Measurements from ENCODE around the gene DOCK1.
"Not testable (repeated sequence)": the region's sequence is repeated elsewhere in the genome, so short reads cannot be mapped to it uniquely, and the experiment has no call there.

The DOCK1 gene

DNA sequence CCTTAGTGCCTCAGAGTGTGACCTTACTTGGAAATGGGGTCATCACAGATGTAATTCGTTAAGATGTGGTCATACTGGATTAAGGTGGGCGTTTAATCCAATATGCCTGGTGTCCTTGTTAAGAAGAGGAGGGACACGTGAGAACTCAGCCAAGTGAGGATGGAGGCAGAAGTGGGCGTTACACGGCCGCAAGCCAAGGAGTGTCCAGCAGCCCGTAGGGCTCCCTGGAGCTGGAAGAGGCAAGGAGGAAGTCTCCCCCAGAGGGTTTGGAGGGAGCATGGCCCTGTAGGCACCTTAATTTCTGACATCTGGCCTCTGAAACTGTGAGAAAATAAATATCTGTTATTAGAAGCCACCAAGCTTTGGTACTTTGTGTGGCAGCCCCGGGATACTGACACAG is 21.3 kb downstream of the DOCK1 start:
- DNase-seq: no peak

DNA sequence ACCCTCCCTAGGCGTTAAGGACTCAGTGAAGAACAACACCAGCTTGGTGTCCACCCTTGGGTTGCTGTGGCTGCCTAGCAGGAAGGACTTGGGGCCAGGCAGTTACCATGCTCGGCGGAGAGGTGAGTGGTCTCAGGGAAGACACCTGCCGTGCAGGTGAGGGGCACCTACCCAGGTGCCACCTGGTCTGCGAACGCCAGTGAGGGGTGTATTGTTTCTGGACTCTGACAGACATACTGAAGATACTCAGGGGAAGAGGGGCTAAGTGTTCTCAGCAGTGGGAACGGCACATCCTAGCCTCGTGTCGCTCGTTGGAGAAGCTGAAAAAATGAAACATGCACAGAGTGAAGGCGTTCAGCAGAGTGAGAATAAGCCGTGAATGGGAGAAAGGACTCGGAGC is 22.6 kb downstream of the DOCK1 start:
- DNase-seq: no peak

- DNase-seq: no peak
These were observed 23.0 kb downstream of the DOCK1 start for GRCh38 chr10:126928274-126928673.

GRCh38 chr10:126929391-126929790 is 24.2 kb downstream of the DOCK1 start:
- no peak for DNase-seq

GRCh38 chr10:126930131-126930882 is 25.1 kb downstream of the DOCK1 start:
- DNase-seq: no peak

- DNase-seq: no peak
These were observed 25.8 kb downstream of the DOCK1 start for GRCh38 chr10:126930883-126931503.

DNA sequence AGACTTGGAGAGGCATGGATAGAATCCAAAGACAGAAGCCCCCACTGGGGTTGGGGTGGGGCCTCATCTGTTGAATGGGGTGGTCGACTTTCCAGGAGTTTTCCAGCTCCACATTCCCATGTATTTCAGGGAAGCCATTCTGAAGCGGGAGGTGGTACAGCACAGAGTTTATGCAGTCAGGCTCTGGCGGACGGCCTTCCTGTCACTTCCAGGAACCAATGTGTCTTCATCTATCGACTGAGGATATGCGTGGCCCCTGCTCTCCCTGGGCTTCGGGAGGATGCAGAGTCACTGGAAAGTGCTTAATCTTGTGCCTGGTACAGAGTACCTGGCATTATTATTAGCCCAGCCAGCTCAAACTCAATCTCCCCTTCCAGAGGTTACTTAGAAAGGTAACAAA is 26.3 kb downstream of the DOCK1 start:
- no peak for DNase-seq

GRCh38 chr10:126932516-126932915 is 27.3 kb downstream of the DOCK1 start:
- DNase-seq: no peak

DNA sequence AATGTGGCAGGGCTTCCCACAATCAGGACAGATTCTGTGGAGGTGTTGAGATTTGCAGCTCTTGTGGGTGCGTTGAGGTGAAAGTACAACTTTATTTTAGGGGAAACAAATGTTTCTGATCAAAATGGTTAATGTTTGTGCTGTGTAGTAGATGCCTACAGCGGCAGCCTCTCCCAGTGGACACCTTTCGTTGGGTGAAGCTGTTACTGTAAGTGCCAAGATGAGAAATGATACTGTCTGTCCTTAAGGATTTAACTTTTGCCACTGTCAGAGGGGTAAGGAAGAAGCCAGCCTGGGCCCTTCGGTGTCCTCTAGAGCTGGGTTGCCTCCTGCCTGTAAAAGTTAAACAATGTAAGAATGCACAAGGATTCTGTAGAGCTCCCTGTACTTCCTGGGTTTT is 27.9 kb downstream of the DOCK1 start:
- DNase-seq: no peak

GRCh38 chr10:126935263-126935946 is 30.2 kb downstream of the DOCK1 start:
- no peak for DNase-seq

DNA sequence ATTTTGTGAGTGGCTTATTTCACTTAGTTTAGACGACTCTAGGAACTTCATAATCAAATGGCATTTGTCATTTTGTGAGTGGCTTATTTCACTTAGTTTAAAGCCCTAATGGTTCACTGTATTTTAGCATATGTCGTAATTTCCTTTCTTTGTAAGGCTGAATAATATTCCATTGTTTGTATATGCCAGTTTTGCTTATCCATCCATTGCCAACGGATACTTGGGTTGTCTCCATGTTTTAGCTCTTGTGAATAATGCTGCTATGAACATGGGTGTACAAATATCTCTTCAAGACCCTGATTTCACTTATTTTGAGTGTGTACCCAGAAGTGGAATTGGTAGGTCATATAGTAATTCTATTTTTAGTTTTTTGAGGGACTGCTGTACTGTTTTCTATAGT is 31.8 kb downstream of the DOCK1 start:
- DNase-seq: no peak

GRCh38 chr10:126938121-126938520 is 32.9 kb downstream of the DOCK1 start:
- DNase-seq: not testable (repeated sequence)

DNA sequence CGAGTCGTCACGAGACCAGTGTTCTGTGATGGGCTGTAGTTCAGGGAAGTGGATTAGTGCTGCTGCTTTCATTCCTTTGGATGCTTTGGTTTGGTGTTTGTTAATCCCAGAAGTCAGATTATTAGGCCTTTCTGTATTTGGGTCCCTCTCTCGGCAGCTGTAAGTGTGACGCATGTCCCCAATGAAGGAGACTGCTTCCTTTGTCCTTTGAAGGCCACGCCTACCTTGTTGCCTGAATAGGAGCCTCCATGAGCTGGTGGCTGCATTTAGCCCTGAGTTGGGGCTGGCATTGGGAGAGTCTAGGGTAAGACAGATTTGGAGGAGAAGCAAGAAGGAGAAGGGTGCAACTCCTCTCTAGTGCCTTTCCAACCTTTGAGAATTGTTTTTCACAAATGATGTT is 34.5 kb downstream of the DOCK1 start:
- no peak for DNase-seq

- no peak for DNase-seq
These were observed 35.6 kb downstream of the DOCK1 start for GRCh38 chr10:126940670-126941310.

DNA sequence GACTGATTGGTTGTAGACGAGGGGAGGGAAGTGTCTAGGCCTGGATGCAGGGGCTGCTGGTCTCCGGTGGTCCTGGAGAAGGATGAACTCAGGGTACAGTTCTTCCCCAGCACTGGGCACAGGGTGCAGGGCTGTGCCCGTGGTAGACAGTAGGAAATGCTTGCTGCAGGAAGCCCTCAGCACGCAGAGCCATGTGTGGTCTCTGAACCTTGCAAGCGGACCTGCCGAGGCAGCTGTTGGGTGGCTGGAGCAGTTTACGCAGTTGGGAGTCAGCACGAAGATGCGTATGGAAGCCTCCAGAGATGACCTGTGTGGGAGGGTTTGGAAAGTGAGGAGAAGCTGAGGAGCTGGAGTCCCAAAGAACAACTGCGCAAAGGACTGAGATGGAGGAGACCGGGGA is 39.0 kb downstream of the DOCK1 start:
- no peak for DNase-seq

- DNase-seq: no peak
These were observed 40.3 kb downstream of the DOCK1 start for GRCh38 chr10:126945351-126946030.

- DNase-seq: no peak
These were observed 41.5 kb downstream of the DOCK1 start for GRCh38 chr10:126946746-126947145.

GRCh38 chr10:126948355-126949160 is 43.3 kb downstream of the DOCK1 start:
- DNase-seq: peak; percentile 13

DNA sequence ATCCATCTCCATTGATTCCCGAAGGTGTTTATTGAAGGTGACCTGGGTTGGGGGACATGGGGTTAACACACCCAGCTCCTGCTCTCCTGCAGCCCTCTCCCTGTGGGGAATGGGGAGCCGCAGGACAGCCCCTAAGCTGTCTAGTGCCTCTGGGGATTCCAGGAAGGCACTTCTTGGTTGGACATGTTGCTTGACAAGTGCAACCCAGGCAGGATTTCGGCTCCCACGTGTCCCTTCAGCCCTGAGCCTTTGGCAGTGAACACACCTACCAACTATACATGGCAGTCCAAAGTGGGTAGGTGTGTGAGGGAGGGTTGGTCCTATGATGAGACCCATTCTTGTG is 43.9 kb downstream of the DOCK1 start:
- DNase-seq: no peak

- DNase-seq: no peak
These were observed 45.3 kb downstream of the DOCK1 start for GRCh38 chr10:126950401-126951105.

GRCh38 chr10:126953886-126954285 is 48.7 kb downstream of the DOCK1 start:
- no peak for DNase-seq

GRCh38 chr10:126955396-126955795 is 50.2 kb downstream of the DOCK1 start:
- DNase-seq: no peak

Data from activated CD8-positive, alpha-beta memory T cell treated with anti-CD3 and anti-CD28 coated beads for 24 hours (primary cell).